ENCODE data around the gene COL6A1.

- TF ChIP-seq CTCF (IDR thresholded peaks at IDR 0.05; ENCODE audit: low read depth, low read length, poor library complexity, severe bottlenecking) (no peak), EZH2phosphoT487 (IDR thresholded peaks at IDR 0.05; ENCODE audit: borderline replicate concordance, low read length) (no peak)
Measured at GRCh38 chr21:46029186-46029924, 47.8 kb downstream of the COL6A1 start.

Measured in DOHH2 (cell line).